Measurements from ENCODE around the gene LRRC26. TPM values are rescaled to one million over a fixed set of nuclear protein-coding genes. Genes with fewer than 3 reads are reported as not detected.

LRRC26 gene
- total and polyA plus RNA-seq, 7 donors = 0.68 to 6.3 (median 1.3) TPM; not detected in 3

GRCh38 chr9:137180491-137180890 lies 10.6 kb upstream of the LRRC26 start:
- H3K4me1 ChIP-seq = peaks cover 0 to 1% (median under 1%) of the 10 kb centered on the region in 4 donors
- TF ChIP-seq POLR2A (IDR thresholded peaks at IDR 0.05) = no peak
- DNase-seq = no peak
- no peak overlapping the region for H3K4me3 ChIP-seq
- intact Hi-C loops (cut with DNase I) = no loop called here
- 95 to 96% methylated on average over 20 of the region's 20 CpGs for WGBS, 2 donors
- no peaks in the 10 kb centered on the region for H3K27me3 ChIP-seq
- no peaks in the 10 kb centered on the region for H3K9me3 ChIP-seq
- H3K27ac ChIP-seq = no peak overlapping the region
- H3K36me3 ChIP-seq = peaks cover 50 to 84% (median 58%) of the 10 kb centered on the region in 4 donors

GRCh38 chr9:137179761-137180160 lies 9.9 kb upstream of the LRRC26 start:
- Histone ChIP-seq H3K9me3 (no peaks in the 10 kb centered on the region), H3K4me1 (no peaks in the 10 kb centered on the region), H3K4me3 (no peak overlapping the region), H3K27ac (no peak overlapping the region), H3K27me3 (no peaks in the 10 kb centered on the region), H3K36me3 (peaks cover 43 to 77% (median 55%) of the 10 kb centered on the region in 4 donors)
- 93 to 96% methylated on average over 17 of the region's 17 CpGs for WGBS, 2 donors
- DNase-seq = no peak
- intact Hi-C loops (cut with DNase I) = no loop called here
- TF ChIP-seq CTCF (IDR thresholded peaks at IDR 0.05) (no peak), POLR2A (IDR thresholded peaks at IDR 0.05) (no peak), EP300 (IDR thresholded peaks at IDR 0.05) (no peak), POLR2AphosphoS5 (IDR thresholded peaks at IDR 0.05) (no peak)

GRCh38 chr9:137178939-137179630 lies 9.2 kb upstream of the LRRC26 start:
- 92% methylated on average over 19 of the region's 19 CpGs for WGBS, 2 donors
- peaks cover 39 to 70% (median 48%) of the 10 kb centered on the region in 4 donors for H3K36me3 ChIP-seq
- intact Hi-C loops (cut with DNase I) = no loop called here

GRCh38 chr9:137178201-137178938 lies 8.5 kb upstream of the LRRC26 start:
- DNase-seq = no peak
- no peaks in the 10 kb centered on the region for H3K9me3 ChIP-seq
- H3K4me3 ChIP-seq = no peak overlapping the region
- WGBS, 2 donors = 94 to 95% methylated on average over 23 of the region's 23 CpGs
- intact Hi-C loops (cut with DNase I) = no loop called here
- no peaks in the 10 kb centered on the region for H3K4me1 ChIP-seq
- peaks cover 32 to 63% (median 41%) of the 10 kb centered on the region in 4 donors for H3K36me3 ChIP-seq
- no peak overlapping the region for H3K27ac ChIP-seq
- TF ChIP-seq POLR2A (IDR thresholded peaks at IDR 0.05) = no peak
- TF ChIP-seq POLR2AphosphoS5 (IDR thresholded peaks at IDR 0.05) = no peak
- no peak for TF ChIP-seq EP300 (IDR thresholded peaks at IDR 0.05)
- no peak for TF ChIP-seq CTCF (IDR thresholded peaks at IDR 0.05)
- H3K27me3 ChIP-seq = peaks cover 0 to 5% (median 0%) of the 10 kb centered on the region in 3 donors

More at GRCh38 chr9:137178939-137179630, 9.2 kb upstream of the LRRC26 start:
- H3K27ac ChIP-seq = no peak overlapping the region
- no peak for DNase-seq
- TF ChIP-seq POLR2AphosphoS5 (IDR thresholded peaks at IDR 0.05) = no peak
- H3K9me3 ChIP-seq = no peaks in the 10 kb centered on the region
- H3K27me3 ChIP-seq = no peaks in the 10 kb centered on the region
- H3K4me3 ChIP-seq = no peak overlapping the region
- H3K4me1 ChIP-seq = no peaks in the 10 kb centered on the region

DNA sequence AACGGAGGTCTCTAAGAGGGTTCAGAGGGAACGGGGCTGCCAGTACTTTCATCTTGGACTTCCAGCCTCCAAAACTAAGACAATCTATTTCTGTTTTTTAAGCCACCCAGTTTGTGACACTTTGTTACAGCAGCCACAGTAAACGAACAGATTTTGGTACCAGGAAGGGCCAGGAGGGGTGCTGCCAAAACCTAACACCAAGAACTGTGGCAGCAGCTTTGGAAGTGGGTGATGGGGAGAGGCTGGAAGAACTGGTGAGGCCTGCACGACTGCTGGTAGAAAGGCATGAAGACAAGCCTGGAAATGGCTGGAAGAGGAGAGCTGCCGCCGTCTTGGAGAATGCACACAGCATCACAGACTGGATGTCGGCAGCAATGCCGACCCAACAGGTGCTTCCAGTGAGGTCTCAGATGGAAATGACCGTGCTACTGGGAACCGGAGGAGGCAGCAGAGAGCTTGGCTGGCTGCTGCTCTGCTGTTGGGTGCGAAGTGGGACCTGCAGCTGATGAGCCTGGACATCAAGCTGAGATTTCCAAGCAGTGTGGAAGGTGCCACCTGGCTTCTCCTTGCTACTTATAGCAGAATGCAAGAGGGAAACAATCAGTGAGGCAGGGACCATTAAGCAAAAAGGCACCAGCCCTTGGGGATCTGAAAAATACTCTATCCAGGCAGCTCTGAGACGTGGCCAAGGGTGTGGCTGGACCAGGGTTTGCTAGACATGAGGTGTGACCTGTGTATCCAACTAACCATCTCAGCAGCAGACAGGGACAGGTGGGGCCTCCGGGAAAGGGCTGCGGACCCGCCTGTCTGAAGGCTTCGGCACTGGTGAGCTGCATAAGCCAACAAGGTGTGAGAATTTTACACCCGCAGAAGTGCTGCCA lies 6.7 kb upstream of the LRRC26 start:
- no peak for DNase-seq
- peaks cover 21 to 44% (median 26%) of the 10 kb centered on the region in 4 donors for H3K36me3 ChIP-seq
- H3K4me3 ChIP-seq = no peak overlapping the region
- no peaks in the 10 kb centered on the region for H3K9me3 ChIP-seq
- TF ChIP-seq EP300 (IDR thresholded peaks at IDR 0.05) (no peak), CTCF (IDR thresholded peaks at IDR 0.05) (peak in 2 of 4 experiments; percentile 14 to 28)
- H3K27me3 ChIP-seq = peaks cover 0 to 23% (median 0%) of the 10 kb centered on the region in 3 donors
- no peak overlapping the region for H3K27ac ChIP-seq
- WGBS, 2 donors = 28 to 53% methylated on average over 17 of the region's 17 CpGs
- H3K4me1 ChIP-seq = no peaks in the 10 kb centered on the region
- intact Hi-C loops (cut with DNase I) = no loop called here

All from sigmoid colon (tissue), 7 donors.